ENCODE measurements around the gene MED12L. TPM values are rescaled to one million over a fixed set of nuclear protein-coding genes. Genes with fewer than 3 reads are reported as not detected.

The MED12L gene
- total RNA-seq, 2 experiments from 2014 or later = 2.9 to 3.4 TPM

DNA sequence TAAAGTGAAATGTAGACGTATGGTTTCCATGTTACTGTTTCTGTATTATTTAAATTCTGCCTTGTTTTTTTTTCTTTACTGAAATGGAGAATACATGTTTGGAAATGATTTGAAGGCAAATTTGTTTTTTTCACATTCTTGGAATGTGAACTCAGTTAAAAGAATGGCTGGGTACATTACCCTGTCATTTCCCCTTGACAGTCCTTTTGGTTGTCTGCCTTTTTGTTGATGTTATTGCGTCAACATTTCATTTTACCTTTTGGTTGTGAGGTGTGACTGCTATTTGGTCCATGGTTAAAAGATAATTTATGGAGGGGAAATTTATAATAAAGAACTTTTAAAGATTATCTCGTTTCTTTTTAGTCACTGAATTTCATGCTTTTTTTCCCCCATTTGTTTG, 120.7 kb downstream of the MED12L start:
- H3K4me1 Mint-ChIP-seq (ENCODE audit: low read depth) = peaks cover 65% of the 10 kb centered on the region
- intact Hi-C loops (cut with micrococcal nuclease) = no loop called here
- ChIA-PET CTCF (interaction anchor here (1.0 to 10.9 kb wide), 4 partner anchors 9 to 62 kb away, joined by 3 to 82 read pairs (median 19); no protein-coding TSS in a partner anchor), POLR2A (interaction anchor here (1.1 to 3.4 kb wide), 3 partner anchors 19 to 38 kb away, joined by 3 to 17 read pairs (median 3); no protein-coding TSS in a partner anchor)
- H3K4me3 Mint-ChIP-seq = peak overlapping the region; percentile 59
- H3K27me3 Mint-ChIP-seq = no peaks in the 10 kb centered on the region
- DNase-seq = no peak
- H3K36me3 Mint-ChIP-seq (ENCODE audit: low read depth) = peaks cover 28% of the 10 kb centered on the region
- TF ChIP-seq, protein P1, sequence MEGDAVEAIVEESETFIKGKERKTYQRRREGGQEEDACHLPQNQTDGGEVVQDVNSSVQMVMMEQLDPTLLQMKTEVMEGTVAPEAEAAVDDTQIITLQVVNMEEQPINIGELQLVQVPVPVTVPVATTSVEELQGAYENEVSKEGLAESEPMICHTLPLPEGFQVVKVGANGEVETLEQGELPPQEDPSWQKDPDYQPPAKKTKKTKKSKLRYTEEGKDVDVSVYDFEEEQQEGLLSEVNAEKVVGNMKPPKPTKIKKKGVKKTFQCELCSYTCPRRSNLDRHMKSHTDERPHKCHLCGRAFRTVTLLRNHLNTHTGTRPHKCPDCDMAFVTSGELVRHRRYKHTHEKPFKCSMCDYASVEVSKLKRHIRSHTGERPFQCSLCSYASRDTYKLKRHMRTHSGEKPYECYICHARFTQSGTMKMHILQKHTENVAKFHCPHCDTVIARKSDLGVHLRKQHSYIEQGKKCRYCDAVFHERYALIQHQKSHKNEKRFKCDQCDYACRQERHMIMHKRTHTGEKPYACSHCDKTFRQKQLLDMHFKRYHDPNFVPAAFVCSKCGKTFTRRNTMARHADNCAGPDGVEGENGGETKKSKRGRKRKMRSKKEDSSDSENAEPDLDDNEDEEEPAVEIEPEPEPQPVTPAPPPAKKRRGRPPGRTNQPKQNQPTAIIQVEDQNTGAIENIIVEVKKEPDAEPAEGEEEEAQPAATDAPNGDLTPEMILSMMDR (IDR thresholded peaks at IDR 0.05) = no peak
- no peaks in the 10 kb centered on the region for H3K9me3 Mint-ChIP-seq
- peak; percentile 4 for ATAC-seq
- H3K27ac Mint-ChIP-seq = peak overlapping the region; percentile 96

DNA sequence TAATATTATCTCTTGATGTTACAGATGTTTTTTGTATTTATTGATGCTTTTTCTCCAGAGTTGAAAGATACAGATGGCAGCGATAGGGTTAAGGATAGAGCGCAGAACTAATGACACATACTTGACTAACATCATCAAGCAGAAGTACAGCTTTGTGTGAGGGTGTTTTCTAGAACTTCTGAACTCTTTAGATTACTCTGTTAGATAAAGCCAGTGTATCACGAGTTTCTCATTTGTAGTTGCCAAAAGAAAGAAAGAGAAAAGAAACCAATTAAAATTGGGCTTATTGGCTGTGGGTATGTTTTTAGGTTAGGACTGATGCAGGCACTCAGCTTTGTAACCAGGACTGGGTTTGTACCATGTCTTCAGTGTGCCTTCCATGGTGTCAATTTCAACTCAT, 124.2 kb downstream of the MED12L start:
- Mint-ChIP-seq H3K9me3 (no peaks in the 10 kb centered on the region), H3K27ac (peak overlapping the region; percentile 85), H3K36me3 (ENCODE audit: low read depth) (peaks cover 8% of the 10 kb centered on the region), H3K27me3 (no peaks in the 10 kb centered on the region), H3K4me1 (ENCODE audit: low read depth) (peaks cover 61% of the 10 kb centered on the region), H3K4me3 (peak overlapping the region; percentile 16)
- TF ChIP-seq, protein P1 (IDR thresholded peaks at IDR 0.05) = no peak
- intact Hi-C loops (cut with micrococcal nuclease) = no loop called here
- ChIA-PET CTCF (interaction anchor here (1.3 to 10.9 kb wide), 6 partner anchors 9 to 68 kb away, joined by 4 to 82 read pairs (median 8); no protein-coding TSS in a partner anchor), POLR2A (interaction anchor here (1.0 to 1.8 kb wide), 6 partner anchors 9 to 38 kb away, joined by 3 to 5 read pairs (median 4); no protein-coding TSS in a partner anchor)
- DNase-seq (no peak), ATAC-seq (peak; percentile 60)

DNA sequence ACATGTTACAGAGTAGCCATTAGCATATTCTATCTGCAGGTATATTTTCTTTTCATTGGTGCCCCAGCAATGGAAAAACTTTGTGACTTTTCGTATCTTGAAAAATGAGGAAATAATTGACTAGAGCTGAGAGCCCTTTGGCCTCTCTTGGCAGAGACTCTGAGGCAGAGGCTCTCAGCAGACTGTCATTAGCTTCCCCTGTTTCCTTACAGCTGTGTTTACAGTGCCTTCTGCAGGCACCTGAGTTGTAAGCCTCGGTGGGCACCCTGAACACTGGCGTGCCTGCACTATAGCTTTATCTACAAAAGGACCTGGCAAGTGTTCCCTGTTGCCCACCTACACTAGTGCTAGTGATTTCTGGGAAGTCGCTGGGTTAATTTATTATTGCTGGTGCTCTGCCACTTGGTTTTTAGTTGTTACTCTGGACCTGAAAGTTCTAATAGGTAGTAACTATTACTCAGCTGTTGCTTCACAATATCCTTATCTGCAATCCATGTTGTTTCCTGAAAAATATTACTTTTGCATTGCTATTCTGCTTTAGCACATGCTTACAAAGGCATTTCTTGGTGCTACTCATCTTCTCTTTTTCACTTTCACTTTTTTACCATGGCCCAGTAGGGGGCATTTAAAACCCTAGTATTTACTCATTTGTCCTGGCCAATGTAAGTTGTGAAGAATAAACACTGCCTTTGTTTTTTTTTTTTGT, 125.4 kb downstream of the MED12L start:
- H3K4me1 Mint-ChIP-seq (ENCODE audit: low read depth) = peaks cover 51% of the 10 kb centered on the region
- H3K27me3 Mint-ChIP-seq = no peaks in the 10 kb centered on the region
- H3K4me3 Mint-ChIP-seq = peak overlapping the region; percentile 63
- peak overlapping the region; percentile 85 for H3K27ac Mint-ChIP-seq
- POLR2A ChIA-PET = interaction anchor here (1.0 to 1.9 kb wide), 6 partner anchors 10 to 39 kb away, joined by 3 to 8 read pairs (median 5); no protein-coding TSS in a partner anchor
- H3K9me3 Mint-ChIP-seq = no peaks in the 10 kb centered on the region
- ATAC-seq (peak; percentile 50), DNase-seq (no peak)
- H3K36me3 Mint-ChIP-seq (ENCODE audit: low read depth) = peaks cover 8% of the 10 kb centered on the region
- intact Hi-C loops (cut with micrococcal nuclease) = no loop called here
- TF ChIP-seq, protein P1 (IDR thresholded peaks at IDR 0.05) = peak; percentile 39
- CTCF ChIA-PET = interaction anchor here (0.6 to 10.9 kb wide), 14 partner anchors 10 to 634 kb away, joined by 3 to 82 read pairs (median 4); no protein-coding TSS in a partner anchor

DNA sequence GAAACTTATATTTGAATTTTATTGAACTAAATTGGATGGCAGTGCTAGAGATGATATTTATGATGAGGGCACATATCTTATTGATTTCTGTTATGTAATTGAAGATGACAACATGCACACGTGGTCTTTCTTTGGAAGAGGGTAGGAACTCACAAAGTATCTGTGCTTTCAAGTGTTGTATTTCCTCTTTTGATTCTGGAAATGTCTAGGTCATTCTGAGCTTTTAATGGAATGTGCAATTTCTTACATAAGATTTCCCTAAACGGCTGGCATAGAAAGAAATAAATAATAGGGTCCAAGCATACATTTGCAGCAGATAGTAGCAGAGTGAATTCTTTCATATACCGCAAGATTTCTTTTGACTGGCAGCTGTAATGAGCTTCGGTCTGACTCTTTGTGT, 127.7 kb downstream of the MED12L start:
- H3K4me3 Mint-ChIP-seq = no peak overlapping the region
- DNase-seq (no peak), ATAC-seq (no peak)
- CTCF ChIA-PET = interaction anchor here (1.7 to 10.9 kb wide), 2 partner anchors 13 to 45 kb away, joined by 3 to 82 read pairs; no protein-coding TSS in a partner anchor
- intact Hi-C loops (cut with micrococcal nuclease) = no loop called here
- no peak overlapping the region for H3K27ac Mint-ChIP-seq
- H3K36me3 Mint-ChIP-seq (ENCODE audit: low read depth) = peaks cover 6% of the 10 kb centered on the region
- H3K27me3 Mint-ChIP-seq = no peaks in the 10 kb centered on the region
- H3K9me3 Mint-ChIP-seq = no peaks in the 10 kb centered on the region
- POLR2A ChIA-PET = no interaction called here
- TF ChIP-seq, protein P1 (IDR thresholded peaks at IDR 0.05) = no peak
- peaks cover 38% of the 10 kb centered on the region for H3K4me1 Mint-ChIP-seq (ENCODE audit: low read depth)

DNA sequence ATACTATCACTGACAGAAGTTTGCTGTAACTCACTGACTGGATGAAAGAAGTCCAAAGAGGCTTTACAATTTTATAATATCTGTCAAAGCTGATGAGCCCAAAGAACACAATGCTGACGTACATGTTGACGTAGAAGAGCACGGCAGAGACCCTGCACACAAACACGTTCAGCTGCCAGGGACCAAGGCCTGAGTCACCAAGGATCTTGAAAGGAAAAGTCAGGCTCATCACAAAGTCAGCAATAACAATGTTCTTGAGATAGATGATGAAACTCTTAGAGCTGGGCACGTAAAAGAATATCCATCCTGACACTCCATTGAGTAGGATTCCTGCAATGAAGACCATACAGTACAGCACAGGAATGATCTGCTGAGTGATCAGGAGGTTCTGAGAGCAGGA, 128.4 kb downstream of the MED12L start:
- no peaks in the 10 kb centered on the region for H3K9me3 Mint-ChIP-seq
- POLR2A ChIA-PET = no interaction called here
- H3K4me3 Mint-ChIP-seq = no peak overlapping the region
- CTCF ChIA-PET = interaction anchor here (1.2 to 10.9 kb wide), 3 partner anchors 12 to 46 kb away, joined by 3 to 82 read pairs (median 6); no protein-coding TSS in a partner anchor
- intact Hi-C loops (cut with micrococcal nuclease) = no loop called here
- H3K27me3 Mint-ChIP-seq = no peaks in the 10 kb centered on the region
- no peak for ATAC-seq
- H3K36me3 Mint-ChIP-seq (ENCODE audit: low read depth) = peaks cover 3% of the 10 kb centered on the region
- H3K4me1 Mint-ChIP-seq (ENCODE audit: low read depth) = peaks cover 36% of the 10 kb centered on the region
- no peak for DNase-seq
- H3K27ac Mint-ChIP-seq = no peak overlapping the region
- TF ChIP-seq, protein P1 (IDR thresholded peaks at IDR 0.05) = no peak
